ENCODE measurements around the gene RAD51B.

- TF ChIP-seq ZNF274 (IDR thresholded peaks at IDR 0.05; ENCODE audit: low read depth, low read length) (no peak), YY1 (IDR thresholded peaks at IDR 0.05; ENCODE audit: insufficient read depth, insufficient read length) (no peak)
These were observed 855.6 kb downstream of the RAD51B start for GRCh38 chr14:68675233-68675577.
